HCT116 (cell line): ENCODE data around the gene DDR2.

Source experiments
- CTCF ChIP-seq, 3 experiments: fragments of 200-600 bp in 1 of 3; sonication (generic) in 1 of 3; IDR thresholded peaks in 2 of 3; conservative IDR thresholded peaks in 1 of 3; 2 replicates each; pipeline ENCODE4 v1.5.1; 2012 to 2017; ENCODE audit warnings: low read depth in 2 of 3, low read length in 2 of 3, antibody characterized with exemption in 1 of 3, borderline replicate concordance in 1 of 3, control low read depth in 1 of 3, mild to moderate bottlenecking in 1 of 3, mixed read lengths in 1 of 3, mixed run types in 1 of 3, moderate library complexity in 1 of 3; ENCODE audit not compliant: insufficient read depth in 1 of 3
- EGR1 ChIP-seq: IDR thresholded peaks from 2 replicates; pipeline ENCODE4 v1.6.1; 2012; ENCODE audit warnings: low read depth
- EZH2phosphoT487 ChIP-seq: fragments of 200-600 bp; IDR thresholded peaks from 2 replicates; pipeline ENCODE4 v1.6.1; 2018; ENCODE audit warnings: antibody characterized with exemption, borderline replicate concordance
- POLR2A ChIP-seq: IDR thresholded peaks from 2 replicates; pipeline ENCODE4 v1.7.0; 2011; ENCODE audit warnings: borderline replicate concordance; ENCODE audit not compliant: insufficient read depth, insufficient read length; ENCODE audit errors: extremely low read depth
- ZFX ChIP-seq: fragments of 450-650 bp; IDR thresholded peaks from 2 replicates; pipeline ENCODE4 v1.6.1; 2017

- no peak for TF ChIP-seq CTCF (IDR thresholded peaks at IDR 0.05 in 2 of 3, conservative IDR thresholded peaks at IDR 0.05 in 1 of 3; ENCODE audit: borderline replicate concordance in 1 of 3, insufficient read depth in 1 of 3, low read depth in 2 of 3, low read length in 2 of 3)
- TF ChIP-seq POLR2A, result no peak
- TF ChIP-seq ZFX, result no peak
- no peak for TF ChIP-seq EGR1
- no peak for TF ChIP-seq EZH2phosphoT487
These were observed 96.3 kb downstream of the DDR2 start for GRCh38 chr1:162728573-162728972.
